ENCODE results near the gene SLC4A3.

- TF ChIP-seq CTCF (conservative IDR thresholded peaks at IDR 0.05) (no peak), EZH2 (IDR thresholded peaks at IDR 0.05; ENCODE audit: low read depth) (no peak)
Measured at GRCh38 chr2:219676586-219676985, 49.2 kb downstream of the SLC4A3 start.
